GM12874 (cell line): ENCODE measurements around the gene ARHGEF1.

ENCODE experiments used
- TF ChIP-seq, protein P1 (sequence below): IDR thresholded peaks from 2 replicates; pipeline ENCODE4 v1.5.1; 2011; ENCODE audit warnings: low read depth, mild to moderate bottlenecking, control low read depth, low read length, moderate library complexity; ENCODE audit not compliant: insufficient read depth

Gene ARHGEF1

DNA sequence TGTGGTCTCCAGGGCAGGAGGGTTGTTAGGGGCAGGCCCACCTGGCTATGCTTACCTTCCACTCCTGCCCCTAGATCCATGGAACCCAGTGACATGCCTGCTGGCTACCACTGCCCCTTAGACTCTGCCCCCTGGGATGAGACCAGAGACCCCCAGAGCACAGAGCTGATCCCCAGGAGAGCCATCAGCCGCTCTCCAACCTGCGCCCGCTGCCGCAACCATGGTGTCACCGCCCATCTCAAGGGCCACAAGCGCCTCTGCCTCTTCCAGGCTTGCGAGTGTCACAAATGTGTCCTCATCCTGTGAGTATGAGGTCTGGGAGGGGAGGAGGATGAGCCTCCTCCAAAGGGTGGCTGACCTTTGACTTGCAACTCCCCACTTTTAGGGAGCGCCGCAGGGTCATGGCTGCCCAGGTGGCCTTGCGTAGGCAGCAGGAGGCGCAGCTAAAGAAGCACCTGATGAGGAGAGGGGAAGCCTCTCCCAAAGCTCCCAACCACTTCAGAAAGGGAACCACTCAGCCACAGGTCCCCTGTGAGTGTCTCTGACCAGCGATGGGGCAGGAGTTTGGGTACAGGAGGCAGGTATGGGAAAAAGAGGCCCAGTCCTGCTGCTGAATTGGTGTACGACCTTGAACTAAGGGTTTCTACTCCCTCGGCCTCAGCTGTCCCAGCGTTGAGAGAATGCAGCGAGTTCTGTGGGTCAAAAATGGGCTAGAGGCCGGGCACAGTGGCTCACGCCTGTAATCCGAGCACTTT, 35.5 kb upstream of the ARHGEF1 start:
- TF ChIP-seq, protein P1, sequence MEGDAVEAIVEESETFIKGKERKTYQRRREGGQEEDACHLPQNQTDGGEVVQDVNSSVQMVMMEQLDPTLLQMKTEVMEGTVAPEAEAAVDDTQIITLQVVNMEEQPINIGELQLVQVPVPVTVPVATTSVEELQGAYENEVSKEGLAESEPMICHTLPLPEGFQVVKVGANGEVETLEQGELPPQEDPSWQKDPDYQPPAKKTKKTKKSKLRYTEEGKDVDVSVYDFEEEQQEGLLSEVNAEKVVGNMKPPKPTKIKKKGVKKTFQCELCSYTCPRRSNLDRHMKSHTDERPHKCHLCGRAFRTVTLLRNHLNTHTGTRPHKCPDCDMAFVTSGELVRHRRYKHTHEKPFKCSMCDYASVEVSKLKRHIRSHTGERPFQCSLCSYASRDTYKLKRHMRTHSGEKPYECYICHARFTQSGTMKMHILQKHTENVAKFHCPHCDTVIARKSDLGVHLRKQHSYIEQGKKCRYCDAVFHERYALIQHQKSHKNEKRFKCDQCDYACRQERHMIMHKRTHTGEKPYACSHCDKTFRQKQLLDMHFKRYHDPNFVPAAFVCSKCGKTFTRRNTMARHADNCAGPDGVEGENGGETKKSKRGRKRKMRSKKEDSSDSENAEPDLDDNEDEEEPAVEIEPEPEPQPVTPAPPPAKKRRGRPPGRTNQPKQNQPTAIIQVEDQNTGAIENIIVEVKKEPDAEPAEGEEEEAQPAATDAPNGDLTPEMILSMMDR, result no peak

DNA sequence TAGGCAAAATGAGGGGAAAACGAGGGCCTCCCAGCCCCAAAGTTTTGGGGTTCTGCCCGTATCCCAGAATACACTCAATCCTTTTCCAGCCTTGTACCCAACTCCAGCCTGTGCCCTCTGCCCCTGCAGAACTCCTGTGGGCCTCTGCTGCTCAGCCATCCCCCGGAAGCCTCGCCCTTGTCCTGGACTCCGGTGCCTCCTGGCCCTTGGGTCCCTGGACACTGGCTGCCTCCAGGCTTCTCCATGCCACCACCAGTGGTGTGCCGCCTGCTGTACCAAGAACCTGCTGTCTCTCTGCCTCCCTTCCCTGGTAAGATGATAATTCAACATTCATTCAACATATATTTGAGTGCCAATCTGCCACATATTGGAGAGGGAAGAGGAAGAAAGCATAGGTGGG, 34.3 kb upstream of the ARHGEF1 start:
- TF ChIP-seq, protein P1, result no peak

DNA sequence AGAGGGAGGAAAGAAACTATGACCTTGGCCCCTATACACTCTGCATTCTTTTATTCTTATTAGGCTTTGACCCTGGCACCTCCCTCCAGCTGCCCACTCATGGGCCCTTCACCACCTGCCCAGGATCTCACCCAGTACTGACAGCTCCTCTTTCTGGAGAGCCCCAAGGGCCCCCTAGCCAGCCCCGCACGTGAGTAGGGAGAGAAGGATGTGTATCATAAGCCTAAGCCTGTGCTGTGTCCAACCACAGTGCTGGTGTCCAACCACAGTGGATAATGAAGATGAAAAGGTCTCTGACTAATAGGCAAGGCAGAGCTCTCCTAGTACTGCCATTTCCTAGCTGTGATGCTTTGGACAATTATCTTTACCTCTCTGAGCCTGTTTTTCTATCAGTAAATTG, 33.9 kb upstream of the ARHGEF1 start:
- TF ChIP-seq, protein P1, result no peak

DNA sequence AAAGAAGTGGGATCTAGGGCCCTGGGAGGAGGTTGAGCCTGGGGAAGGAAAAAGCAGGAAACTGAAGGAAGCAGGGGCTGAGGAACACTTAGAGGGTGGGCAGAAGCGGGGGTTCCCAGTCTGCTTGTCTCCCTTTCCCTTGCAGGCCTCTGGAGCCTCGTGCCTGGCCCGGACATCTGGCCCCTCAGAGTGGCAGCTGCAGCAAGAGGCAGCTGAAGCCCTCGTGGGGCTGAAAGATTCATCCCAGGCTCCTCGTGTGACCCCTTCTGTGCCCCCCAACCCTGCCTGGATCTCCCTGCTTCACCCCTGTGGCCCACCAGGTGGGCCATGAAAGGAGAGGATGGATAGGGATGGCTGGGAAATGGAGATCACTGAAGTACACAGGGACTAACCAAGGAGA, 32.6 kb upstream of the ARHGEF1 start:
- TF ChIP-seq, protein P1, result no peak

DNA sequence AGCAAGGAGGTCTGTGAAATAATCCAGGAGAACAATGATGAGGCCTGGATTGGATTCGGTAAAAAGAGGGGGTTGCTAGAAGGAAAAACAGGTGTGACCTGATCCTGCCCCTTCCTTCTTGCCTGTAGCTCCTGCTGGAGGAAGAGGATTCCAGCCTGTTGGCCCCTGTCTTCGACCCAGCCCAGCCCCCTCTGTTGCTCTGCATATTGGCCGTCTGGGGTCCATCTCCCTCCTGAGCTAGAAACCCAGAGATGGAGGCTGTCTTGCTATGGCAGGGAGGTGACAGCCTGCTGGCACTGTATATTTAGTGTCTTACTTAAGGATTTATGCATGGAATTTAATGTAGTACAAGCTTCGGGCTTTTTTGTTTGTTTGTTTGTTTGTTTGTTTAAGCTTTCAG, 31.5 kb upstream of the ARHGEF1 start:
- TF ChIP-seq, protein P1, result no peak

DNA sequence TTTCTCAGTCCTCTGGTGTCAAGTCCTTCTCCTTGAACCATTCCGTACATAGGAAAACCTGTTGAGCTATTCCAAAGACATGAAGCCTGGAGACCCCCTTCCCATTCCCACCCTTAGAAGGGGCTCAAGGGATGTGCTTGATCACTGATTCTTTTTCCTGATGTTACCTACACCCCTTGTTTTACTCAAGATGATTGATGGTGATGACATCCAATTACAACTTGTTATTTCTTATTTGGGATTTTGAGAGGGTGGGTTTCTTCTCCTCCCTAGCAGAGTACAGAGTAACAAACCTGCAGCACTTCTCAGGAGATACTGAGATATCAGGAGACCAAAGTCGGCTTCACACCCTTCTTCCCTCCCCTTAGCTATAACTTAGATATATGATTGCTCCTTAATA, 29.6 kb upstream of the ARHGEF1 start:
- TF ChIP-seq, protein P1, result no peak

DNA sequence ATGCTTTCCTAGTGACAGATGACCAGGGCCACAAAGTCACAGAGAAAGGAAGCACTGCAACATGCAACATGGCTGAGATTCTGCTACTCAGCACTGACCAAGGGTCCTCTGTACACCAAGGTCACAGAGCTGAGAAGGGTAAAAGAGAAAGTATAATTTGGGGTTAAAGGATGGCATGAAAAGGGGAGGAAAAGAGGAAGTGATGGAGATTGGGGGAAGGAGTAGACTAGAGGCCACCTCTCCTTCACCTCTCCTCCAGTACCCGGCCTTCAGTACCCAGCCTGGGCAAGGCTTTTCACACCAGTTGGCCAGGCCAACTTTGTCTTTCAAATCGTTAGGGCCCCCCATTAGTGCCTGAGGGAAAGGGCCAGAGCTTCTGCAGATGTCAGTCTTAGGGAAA, 29.2 kb upstream of the ARHGEF1 start:
- TF ChIP-seq, protein P1, result no peak
